HFFc6 (cell line): ENCODE results near the gene MEDAG. TPM values are rescaled to one million over a fixed set of nuclear protein-coding genes. Genes with fewer than 3 reads are reported as not detected.

Experiments used
- DNase-seq: peaks from one replicate; pipeline ENCODE4 v3.0.0-alpha.2; 2018
- H3K27ac Mint-ChIP-seq: 2 replicates; pipeline ENCODE4 v1.8.0; 2020; ENCODE audit warnings: mild to moderate bottlenecking, mixed read lengths
- H3K27me3 Mint-ChIP-seq: 2 replicates; pipeline ENCODE4 v1.8.0; 2021; ENCODE audit warnings: mild to moderate bottlenecking, moderate library complexity, mixed read lengths; ENCODE audit not compliant: insufficient read depth
- H3K36me3 Mint-ChIP-seq: 2 replicates; pipeline ENCODE4 v1.8.0; 2021; ENCODE audit warnings: low read depth, mixed read lengths
- H3K4me1 Mint-ChIP-seq: 2 replicates; pipeline ENCODE4 v1.8.0; 2020; ENCODE audit warnings: low read depth, mixed read lengths
- H3K4me3 Mint-ChIP-seq: 2 replicates; pipeline ENCODE4 v1.8.0; 2020; ENCODE audit warnings: mild to moderate bottlenecking, moderate library complexity, mixed read lengths
- H3K9me3 Mint-ChIP-seq: 2 replicates; pipeline ENCODE4 v1.8.0; 2020; ENCODE audit warnings: mild to moderate bottlenecking, mixed read lengths
- total RNA-seq, 6 experiments: library from RNA; stranded (reverse); fragmentation: NEBNext Ultra II Directional; extraction: Animal tissue kit (Norgen Biotek cat#: 25700); gene quantifications; 2 replicates in 1 of 6; 3 replicates in 5 of 6; pipeline ENCODE4 v1.2.3, GENCODE V29; 2021
- TF ChIP-seq, protein P1 (sequence below): fragments of 200-600 bp; sonication (generic); IDR thresholded peaks from 2 replicates; pipeline ENCODE4 v1.5.0; 2021; ENCODE audit warnings: antibody characterized with exemption, mild to moderate bottlenecking

MEDAG gene
- total RNA-seq, 6 experiments from 2014 or later = 0.11 to 0.40 (median 0.33) TPM; not detected in 3

DNA sequence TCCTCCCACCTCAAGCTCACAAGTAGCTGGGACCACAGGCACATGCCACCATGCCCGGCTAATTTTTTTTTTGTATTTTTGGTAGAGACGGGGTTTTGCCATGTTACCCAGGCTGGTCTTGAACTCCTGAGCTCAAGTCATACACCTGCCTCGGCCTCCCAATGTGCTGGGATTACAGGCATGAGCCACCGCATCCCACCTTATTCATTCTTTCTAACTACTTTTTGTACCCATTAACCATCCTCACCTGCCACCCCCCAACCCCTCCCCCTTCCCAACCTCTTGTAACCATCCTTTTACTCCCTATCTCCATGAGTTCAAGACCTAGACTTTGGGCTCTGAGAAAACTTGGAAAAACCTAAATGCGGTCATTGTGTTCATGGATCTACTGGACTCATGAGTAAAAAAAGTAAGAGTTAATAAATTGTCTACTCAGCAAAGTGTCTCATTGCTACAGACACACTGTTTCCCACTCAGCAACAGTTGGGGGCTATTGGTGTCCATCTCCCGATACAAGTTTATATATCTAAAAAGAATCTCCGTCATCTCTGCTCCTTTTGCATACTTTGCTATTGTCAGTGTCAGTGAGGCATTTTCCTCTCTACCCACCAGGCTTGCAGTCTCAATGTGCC, 44.1 kb upstream of the MEDAG start:
- H3K27ac Mint-ChIP-seq = no peak overlapping the region
- no peak overlapping the region for H3K4me3 Mint-ChIP-seq
- no peaks in the 10 kb centered on the region for H3K27me3 Mint-ChIP-seq
- peaks cover 4% of the 10 kb centered on the region; the same call in 1 of the 2 replicates for H3K36me3 Mint-ChIP-seq
- no peaks in the 10 kb centered on the region for H3K9me3 Mint-ChIP-seq
- peaks cover 40% of the 10 kb centered on the region for H3K4me1 Mint-ChIP-seq
- DNase-seq = no peak
- TF ChIP-seq, protein P1, sequence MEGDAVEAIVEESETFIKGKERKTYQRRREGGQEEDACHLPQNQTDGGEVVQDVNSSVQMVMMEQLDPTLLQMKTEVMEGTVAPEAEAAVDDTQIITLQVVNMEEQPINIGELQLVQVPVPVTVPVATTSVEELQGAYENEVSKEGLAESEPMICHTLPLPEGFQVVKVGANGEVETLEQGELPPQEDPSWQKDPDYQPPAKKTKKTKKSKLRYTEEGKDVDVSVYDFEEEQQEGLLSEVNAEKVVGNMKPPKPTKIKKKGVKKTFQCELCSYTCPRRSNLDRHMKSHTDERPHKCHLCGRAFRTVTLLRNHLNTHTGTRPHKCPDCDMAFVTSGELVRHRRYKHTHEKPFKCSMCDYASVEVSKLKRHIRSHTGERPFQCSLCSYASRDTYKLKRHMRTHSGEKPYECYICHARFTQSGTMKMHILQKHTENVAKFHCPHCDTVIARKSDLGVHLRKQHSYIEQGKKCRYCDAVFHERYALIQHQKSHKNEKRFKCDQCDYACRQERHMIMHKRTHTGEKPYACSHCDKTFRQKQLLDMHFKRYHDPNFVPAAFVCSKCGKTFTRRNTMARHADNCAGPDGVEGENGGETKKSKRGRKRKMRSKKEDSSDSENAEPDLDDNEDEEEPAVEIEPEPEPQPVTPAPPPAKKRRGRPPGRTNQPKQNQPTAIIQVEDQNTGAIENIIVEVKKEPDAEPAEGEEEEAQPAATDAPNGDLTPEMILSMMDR = no peak

DNA sequence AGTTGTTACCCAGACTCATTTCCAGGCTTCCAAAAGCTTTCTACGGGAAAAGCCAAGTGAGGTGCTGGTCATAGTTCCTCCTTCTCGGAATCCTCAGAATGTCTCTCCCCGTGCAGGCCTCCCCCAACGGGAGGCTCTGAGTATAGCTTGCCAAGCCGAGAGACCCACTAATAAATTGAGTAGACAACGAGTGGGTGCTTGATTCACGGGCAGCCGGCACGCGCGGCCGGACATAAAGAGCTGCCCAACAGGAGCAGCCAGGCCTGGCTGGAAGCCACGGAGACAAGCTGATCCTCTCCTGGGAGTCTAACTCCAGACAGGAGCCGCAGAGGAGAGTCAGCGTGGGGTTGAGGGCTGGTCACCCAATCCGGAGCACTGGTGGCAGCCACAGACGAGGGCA, 43.4 kb upstream of the MEDAG start:
- TF ChIP-seq, protein P1 = no peak
- no peaks in the 10 kb centered on the region for H3K9me3 Mint-ChIP-seq
- peaks cover 44% of the 10 kb centered on the region for H3K4me1 Mint-ChIP-seq
- no peak for DNase-seq
- H3K4me3 Mint-ChIP-seq = no peak overlapping the region
- no peaks in the 10 kb centered on the region for H3K27me3 Mint-ChIP-seq
- H3K27ac Mint-ChIP-seq = 0 out of 2 replicates have a peak overlapping the region, but pooled peaks have one; percentile 43
- H3K36me3 Mint-ChIP-seq = peaks cover 4% of the 10 kb centered on the region; the same call in 1 of the 2 replicates

DNA sequence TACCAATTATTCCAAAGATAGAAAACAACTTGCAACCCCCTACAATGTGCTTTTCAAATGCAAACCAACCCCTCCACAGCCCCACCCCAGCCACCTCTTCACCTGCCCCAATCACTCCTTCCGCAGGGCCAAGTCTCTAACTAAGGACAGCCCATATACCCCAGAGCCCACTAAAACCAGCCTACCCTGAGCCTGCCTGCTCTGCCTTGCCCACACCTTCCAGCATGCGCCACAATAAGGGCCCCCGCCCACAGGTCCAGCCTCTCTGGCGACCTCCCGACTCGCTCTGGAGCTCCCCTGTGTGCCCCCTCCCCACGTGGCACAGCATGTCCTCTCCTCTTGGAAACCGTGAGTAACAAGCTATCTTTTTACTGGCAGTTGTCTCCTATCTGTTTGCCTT, 42.8 kb upstream of the MEDAG start:
- Mint-ChIP-seq H3K27me3 (no peaks in the 10 kb centered on the region), H3K4me1 (peaks cover 49% of the 10 kb centered on the region), H3K27ac (0 out of 2 replicates have a peak overlapping the region, but pooled peaks have one; percentile 43), H3K9me3 (no peaks in the 10 kb centered on the region), H3K36me3 (peaks cover 4% of the 10 kb centered on the region; the same call in 1 of the 2 replicates), H3K4me3 (no peak overlapping the region)
- TF ChIP-seq, protein P1 = no peak
- DNase-seq = no peak

DNA sequence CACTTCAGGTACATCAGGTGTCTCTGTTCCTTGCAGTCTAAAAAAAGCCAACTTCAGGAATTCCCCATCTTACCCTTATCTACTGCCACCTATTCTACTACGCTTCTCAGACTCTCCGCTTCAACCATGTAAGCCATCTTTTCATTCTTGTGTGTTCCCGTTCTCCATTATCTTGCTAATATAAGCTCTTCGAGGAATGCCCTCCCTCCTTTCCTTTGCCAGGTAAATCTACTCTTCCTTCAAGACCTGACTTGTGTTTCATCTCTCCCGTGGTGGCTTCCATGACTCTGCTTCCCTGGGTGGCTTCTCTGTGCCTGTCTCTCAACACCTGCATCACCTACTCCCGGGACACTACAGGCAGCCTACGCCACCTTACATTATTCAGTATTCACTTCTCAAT, 42.3 kb upstream of the MEDAG start:
- H3K27me3 Mint-ChIP-seq = no peaks in the 10 kb centered on the region
- TF ChIP-seq, protein P1 = no peak
- DNase-seq = no peak
- peaks cover 4% of the 10 kb centered on the region; the same call in 1 of the 2 replicates for H3K36me3 Mint-ChIP-seq
- H3K4me3 Mint-ChIP-seq = no peak overlapping the region
- H3K27ac Mint-ChIP-seq = peak overlapping the region; percentile 98
- H3K4me1 Mint-ChIP-seq = peaks cover 54% of the 10 kb centered on the region
- no peaks in the 10 kb centered on the region for H3K9me3 Mint-ChIP-seq

DNA sequence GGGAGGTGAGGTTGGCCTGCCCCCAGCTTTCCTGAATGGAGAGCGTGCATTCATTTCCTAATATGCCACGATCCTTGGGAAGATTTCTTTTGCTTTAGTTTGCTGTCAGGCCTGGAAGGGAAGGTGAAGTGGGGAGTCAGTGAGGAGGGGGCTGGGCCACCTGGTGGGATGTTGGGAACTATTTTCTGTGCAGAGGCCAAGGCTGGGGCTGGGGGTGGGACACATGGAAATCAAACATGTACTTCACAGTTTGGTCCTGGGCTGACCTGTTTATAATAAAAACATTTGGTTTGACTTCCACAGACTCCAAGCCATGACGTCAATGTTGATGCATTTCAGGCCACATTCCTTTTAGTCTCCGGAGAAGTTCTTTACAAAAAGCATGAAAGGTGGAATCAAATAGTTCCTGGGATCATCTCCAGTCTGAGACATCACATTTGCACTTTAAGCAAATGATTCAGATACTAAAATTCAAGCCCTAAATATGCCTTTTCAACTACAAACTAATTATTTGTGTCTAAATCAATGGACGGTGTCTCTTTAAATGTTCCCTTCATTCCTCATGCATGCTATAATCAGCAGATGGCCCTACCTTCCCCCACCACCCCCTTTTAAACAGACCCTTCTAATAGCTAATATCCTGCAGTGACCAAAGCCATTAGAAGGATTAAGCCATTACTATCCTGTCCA, 41.5 kb upstream of the MEDAG start:
- Mint-ChIP-seq H3K4me1 (peaks cover 62% of the 10 kb centered on the region), H3K27ac (peak overlapping the region; percentile 98), H3K27me3 (no peaks in the 10 kb centered on the region; the same call in 1 of the 2 replicates)

More for the DNA sequence above, 41.5 kb upstream of the MEDAG start:
- TF ChIP-seq, protein P1 = no peak
- Mint-ChIP-seq H3K4me3 (peak overlapping the region; percentile 83), H3K9me3 (no peaks in the 10 kb centered on the region), H3K36me3 (peaks cover 2% of the 10 kb centered on the region; the same call in 1 of the 2 replicates)
- peak; percentile 71 for DNase-seq
